Measurements from ENCODE around the gene SLC26A4.

GRCh38 chr7:107641676-107642075 is 19.0 kb upstream of the SLC26A4 start:
- TF ChIP-seq EZH2 (IDR thresholded peaks at IDR 0.05; ENCODE audit: low read length, unreplicated experiment) (no peak), CTCF (conservative IDR thresholded peaks at IDR 0.05; ENCODE audit: low read depth, low read length) (no peak)
